ENCODE results near the gene MDC1.

DNA sequence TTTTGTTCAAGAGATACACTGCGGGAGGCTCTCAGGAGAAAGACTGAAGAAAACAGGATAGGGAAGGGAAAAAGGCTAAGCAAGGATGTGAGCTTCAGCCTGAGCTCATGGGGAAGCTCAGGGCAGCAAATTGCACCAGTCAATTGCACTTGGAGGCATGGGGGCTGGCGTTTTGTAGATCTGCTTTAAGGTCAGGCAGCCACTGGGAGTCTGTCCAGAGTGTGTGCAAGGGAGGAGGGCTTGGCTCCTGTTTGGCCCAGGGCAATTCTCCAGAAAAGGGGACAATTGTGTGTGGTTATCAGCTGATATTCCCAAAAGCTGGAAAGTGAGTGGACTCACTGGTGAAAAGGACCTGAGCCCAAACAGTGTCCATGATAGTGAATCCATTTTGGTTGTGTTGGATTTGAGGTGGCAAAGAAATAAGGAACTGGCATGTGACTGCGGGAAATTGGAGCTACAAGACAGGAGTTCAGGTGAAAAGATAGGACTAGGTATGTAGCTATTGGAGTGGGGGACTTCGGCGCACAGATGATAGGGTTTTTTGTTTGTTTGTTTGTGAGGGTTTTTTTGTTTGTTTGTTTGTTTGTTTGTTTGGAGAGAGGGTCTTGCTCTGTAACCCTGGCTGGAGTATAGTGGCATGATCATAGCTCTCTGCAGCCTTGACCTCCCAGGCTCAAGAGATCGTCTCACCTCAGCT, 49.5 kb upstream of the MDC1 start:
- TF ChIP-seq ZNF624 (tag by site-specific recombination; IDR thresholded peaks at IDR 0.05) (no peak), REST (tag by site-specific recombination; IDR thresholded peaks at IDR 0.05) (no peak), ZBTB1 (tag by site-specific recombination; IDR thresholded peaks at IDR 0.05) (no peak), YY1 (tag by site-specific recombination; IDR thresholded peaks at IDR 0.05) (no peak), ZNF791 (tag by site-specific recombination; IDR thresholded peaks at IDR 0.05) (no peak), ZBTB20 (tag by site-specific recombination; IDR thresholded peaks at IDR 0.05) (no peak), ZIC2 (tag by site-specific recombination; IDR thresholded peaks at IDR 0.05) (no peak)
- TF ChIP-seq, protein P1, sequence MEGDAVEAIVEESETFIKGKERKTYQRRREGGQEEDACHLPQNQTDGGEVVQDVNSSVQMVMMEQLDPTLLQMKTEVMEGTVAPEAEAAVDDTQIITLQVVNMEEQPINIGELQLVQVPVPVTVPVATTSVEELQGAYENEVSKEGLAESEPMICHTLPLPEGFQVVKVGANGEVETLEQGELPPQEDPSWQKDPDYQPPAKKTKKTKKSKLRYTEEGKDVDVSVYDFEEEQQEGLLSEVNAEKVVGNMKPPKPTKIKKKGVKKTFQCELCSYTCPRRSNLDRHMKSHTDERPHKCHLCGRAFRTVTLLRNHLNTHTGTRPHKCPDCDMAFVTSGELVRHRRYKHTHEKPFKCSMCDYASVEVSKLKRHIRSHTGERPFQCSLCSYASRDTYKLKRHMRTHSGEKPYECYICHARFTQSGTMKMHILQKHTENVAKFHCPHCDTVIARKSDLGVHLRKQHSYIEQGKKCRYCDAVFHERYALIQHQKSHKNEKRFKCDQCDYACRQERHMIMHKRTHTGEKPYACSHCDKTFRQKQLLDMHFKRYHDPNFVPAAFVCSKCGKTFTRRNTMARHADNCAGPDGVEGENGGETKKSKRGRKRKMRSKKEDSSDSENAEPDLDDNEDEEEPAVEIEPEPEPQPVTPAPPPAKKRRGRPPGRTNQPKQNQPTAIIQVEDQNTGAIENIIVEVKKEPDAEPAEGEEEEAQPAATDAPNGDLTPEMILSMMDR (tag by site-specific recombination; IDR thresholded peaks at IDR 0.05) = no peak
- TF ChIP-seq, protein P2, sequence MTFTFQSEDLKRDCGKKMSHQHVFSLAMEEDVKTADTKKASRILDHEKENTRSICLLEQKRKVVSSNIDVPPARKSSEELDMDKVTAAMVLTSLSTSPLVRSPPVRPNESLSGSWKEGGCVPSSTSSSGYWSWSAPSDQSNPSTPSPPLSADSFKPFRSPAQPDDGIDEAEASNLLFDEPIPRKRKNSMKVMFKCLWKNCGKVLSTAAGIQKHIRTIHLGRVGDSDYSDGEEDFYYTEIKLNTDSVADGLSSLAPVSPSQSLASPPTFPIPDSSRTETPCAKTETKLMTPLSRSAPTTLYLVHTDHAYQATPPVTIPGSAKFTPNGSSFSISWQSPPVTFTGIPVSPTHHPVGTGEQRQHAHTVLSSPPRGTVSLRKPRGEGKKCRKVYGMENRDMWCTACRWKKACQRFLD (tag by site-specific recombination; IDR thresholded peaks at IDR 0.05) = no peak
